ENCODE results near the gene GAS6.
A peak's percentile ranks its signal among the peaks of the same experiment; 100 is the strongest.
"Not testable (repeated sequence)": the region's sequence is repeated elsewhere in the genome, so short reads cannot be mapped to it uniquely, and the experiment has no call there.

The GAS6 gene

GRCh38 chr13:113806104-113806471, 57.8 kb downstream of the GAS6 start:
- no peak for DNase-seq (ENCODE audit: low read depth in 2 of 2)

- no peak for DNase-seq (ENCODE audit: low read depth in 2 of 2)
Observed at GRCh38 chr13:113805431-113806103, 58.3 kb downstream of the GAS6 start.

GRCh38 chr13:113804703-113805430, 59.0 kb downstream of the GAS6 start:
- DNase-seq (ENCODE audit: low read depth in 2 of 2) = no peak

- DNase-seq (ENCODE audit: low read depth in 2 of 2) = peak in 1 of 2 experiments; percentile 18
Observed at GRCh38 chr13:113804017-113804702, 59.7 kb downstream of the GAS6 start.

GRCh38 chr13:113803409-113804016, 60.4 kb downstream of the GAS6 start:
- no peak for DNase-seq (ENCODE audit: low read depth in 2 of 2)

GRCh38 chr13:113802761-113803160, 61.1 kb downstream of the GAS6 start:
- DNase-seq (ENCODE audit: low read depth in 2 of 2) = no peak

- peak; percentile 44 to 47 for DNase-seq (ENCODE audit: low read depth in 2 of 2)
Observed at GRCh38 chr13:113802090-113802531, 61.8 kb downstream of the GAS6 start.

- DNase-seq (ENCODE audit: low read depth in 2 of 2) = no peak
Observed at GRCh38 chr13:113801289-113801961, 62.5 kb downstream of the GAS6 start.

- DNase-seq (ENCODE audit: low read depth in 2 of 2) = no peak
Observed at GRCh38 chr13:113800576-113800926, 63.3 kb downstream of the GAS6 start.

GRCh38 chr13:113798200-113798811, 65.6 kb downstream of the GAS6 start:
- no peak for DNase-seq (ENCODE audit: low read depth in 2 of 2)

- no peak for DNase-seq (ENCODE audit: low read depth in 2 of 2)
Observed at GRCh38 chr13:113796964-113797676, 66.8 kb downstream of the GAS6 start.

- no peak for DNase-seq (ENCODE audit: low read depth in 2 of 2)
Observed at GRCh38 chr13:113796211-113796963, 67.5 kb downstream of the GAS6 start.

GRCh38 chr13:113795362-113795761, 68.5 kb downstream of the GAS6 start:
- not testable (repeated sequence) for DNase-seq (ENCODE audit: low read depth in 2 of 2)

- no peak for DNase-seq (ENCODE audit: low read depth in 2 of 2)
Observed at GRCh38 chr13:113794764-113795173, 69.1 kb downstream of the GAS6 start.

GRCh38 chr13:113794086-113794485, 69.8 kb downstream of the GAS6 start:
- DNase-seq (ENCODE audit: low read depth in 2 of 2) = no peak

GRCh38 chr13:113793718-113794085, 70.2 kb downstream of the GAS6 start:
- DNase-seq (ENCODE audit: low read depth in 2 of 2) = no peak

GRCh38 chr13:113792886-113793717, 70.8 kb downstream of the GAS6 start:
- no peak for DNase-seq (ENCODE audit: low read depth in 2 of 2)

- no peak for DNase-seq (ENCODE audit: low read depth in 2 of 2)
Observed at GRCh38 chr13:113792236-113792770, 71.6 kb downstream of the GAS6 start.

- DNase-seq (ENCODE audit: low read depth in 2 of 2) = no peak
Observed at GRCh38 chr13:113791761-113792160, 72.1 kb downstream of the GAS6 start.

Measured in fibroblast of skin of left biceps (primary cell).